ENCODE data around the gene RASAL1. TPM values are rescaled to one million over a fixed set of nuclear protein-coding genes. Genes with fewer than 3 reads are reported as not detected.

The RASAL1 gene
- total RNA-seq, 1 experiment from 2014 or later: 16.0 TPM

- Histone ChIP-seq H4K20me1 (ENCODE audit: insufficient read depth) (no peaks in the 10 kb centered on the region), H3K79me2 (ENCODE audit: insufficient read depth, low read length) (no peaks in the 10 kb centered on the region), H3K4me1 (ENCODE audit: control insufficient read depth in 1 of 2, insufficient read depth in 2 of 2, low read length in 2 of 2) (peaks cover 1 to 4% of the 10 kb centered on the region in 2 experiments; a peak in 3 of 4 replicates), H3K9ac (ENCODE audit: low read length) (no peak overlapping the region), H3K27me3 (ENCODE audit: insufficient read depth, low read length) (no peaks in the 10 kb centered on the region), H3K4me3 (replicated peaks in 1 of 2; ENCODE audit: low read depth in 1 of 2, low read length in 2 of 2) (no peak overlapping the region), H3K4me2 (ENCODE audit: low read length) (no peak overlapping the region), H3K36me3 (ENCODE audit: control insufficient read depth in 1 of 2, insufficient read depth in 2 of 2, low read length in 2 of 2) (no peaks in the 10 kb centered on the region), H2AFZ (ENCODE audit: low read depth, low read length, poor library complexity, severe bottlenecking) (no peak overlapping the region), H3K9me3 (ENCODE audit: control insufficient read depth in 1 of 2, insufficient read depth in 1 of 2, low read depth in 1 of 2, low read length in 2 of 2) (no peaks in the 10 kb centered on the region), H3K27ac (ENCODE audit: low read depth, low read length) (no peak overlapping the region), H3K9me2 (ENCODE audit: insufficient read depth) (no peaks in the 10 kb centered on the region)
- no TSS peak for BruUV-seq (replicated peaks)
- ATAC-seq (peak; percentile 53), DNase-seq (ENCODE audit: low read depth, low spot score) (no peak)
- RAD21 ChIA-PET (ENCODE audit: low non-redundant PET in 1 of 2, low total read pairs in 2 of 2, uncharacterized antibody in 2 of 2, unreplicated experiment in 2 of 2): no interaction called here
- TF ChIP-seq FOSL1 (IDR thresholded peaks at IDR 0.05; ENCODE audit: low read depth) (no peak), SIN3A (IDR thresholded peaks at IDR 0.05; ENCODE audit: low read depth) (no peak), POLR2A (IDR thresholded peaks at IDR 0.05; ENCODE audit: borderline replicate concordance, extremely low read depth, insufficient read depth, insufficient read length) (no peak)
- POLR2A ChIA-PET: interaction anchor here (0.6 kb wide), 1 partner anchor 126 kb away, joined by 3 read pairs; the partner anchor contains the start of gene OAS2
- intact Hi-C loops (cut with micrococcal nuclease): no loop called here
- CTCF ChIA-PET: no interaction called here
These were observed 31.7 kb downstream of the RASAL1 start for GRCh38 chr12:113103756-113104450.

GRCh38 chr12:113102811-113103210 lies 32.8 kb downstream of the RASAL1 start:
- TF ChIP-seq ZBTB33 (IDR thresholded peaks at IDR 0.05; ENCODE audit: extremely low read depth, insufficient replicate concordance, low read length): no peak
- no peak for TF ChIP-seq MAX (IDR thresholded peaks at IDR 0.05)
- no peak for TF ChIP-seq CTCF (IDR thresholded peaks at IDR 0.05 in 2 of 3, conservative IDR thresholded peaks at IDR 0.05 in 1 of 3; ENCODE audit: borderline replicate concordance in 1 of 3, insufficient read depth in 1 of 3, low read depth in 2 of 3, low read length in 2 of 3)
- TF ChIP-seq EZH2 (IDR thresholded peaks at IDR 0.05): no peak
- TF ChIP-seq EGR1 (IDR thresholded peaks at IDR 0.05; ENCODE audit: low read depth): no peak
- TF ChIP-seq POLR2AphosphoS5 (IDR thresholded peaks at IDR 0.05; ENCODE audit: low read depth, low read length): no peak
- TF ChIP-seq SRF (IDR thresholded peaks at IDR 0.05; ENCODE audit: low read depth): no peak
- TF ChIP-seq ATF3 (IDR thresholded peaks at IDR 0.05): no peak
- no peak for TF ChIP-seq TCF7L2 (IDR thresholded peaks at IDR 0.05; ENCODE audit: borderline replicate concordance, extremely low read depth, insufficient read depth, insufficient read length)
- no peak for TF ChIP-seq FOSL1 (IDR thresholded peaks at IDR 0.05; ENCODE audit: low read depth)
- TF ChIP-seq SP1 (IDR thresholded peaks at IDR 0.05; ENCODE audit: low read depth): no peak
- no peak for TF ChIP-seq RAD21 (IDR thresholded peaks at IDR 0.05; ENCODE audit: low read depth)
- no peak for TF ChIP-seq JUND (IDR thresholded peaks at IDR 0.05)
- no peak for TF ChIP-seq YY1 (IDR thresholded peaks at IDR 0.05; ENCODE audit: extremely low read depth, insufficient replicate concordance, low read depth, low read length)
- Histone ChIP-seq H3K27me3 (ENCODE audit: insufficient read depth, low read length) (no peaks in the 10 kb centered on the region), H3K4me1 (ENCODE audit: control insufficient read depth in 1 of 2, insufficient read depth in 2 of 2, low read length in 2 of 2) (peaks cover 6 to 14% of the 10 kb centered on the region in 2 experiments; a peak in 3 of 4 replicates), H3K27ac (ENCODE audit: low read depth, low read length) (no peak overlapping the region), H3K36me3 (ENCODE audit: control insufficient read depth in 1 of 2, insufficient read depth in 2 of 2, low read length in 2 of 2) (no peaks in the 10 kb centered on the region), H3K79me2 (ENCODE audit: insufficient read depth, low read length) (no peaks in the 10 kb centered on the region), H4K20me1 (ENCODE audit: insufficient read depth) (no peaks in the 10 kb centered on the region), H2AFZ (ENCODE audit: low read depth, low read length, poor library complexity, severe bottlenecking) (no peak overlapping the region), H3K4me2 (ENCODE audit: low read length) (no peak overlapping the region), H3K9ac (ENCODE audit: low read length) (no peak overlapping the region), H3K9me3 (ENCODE audit: control insufficient read depth in 1 of 2, insufficient read depth in 1 of 2, low read depth in 1 of 2, low read length in 2 of 2) (no peaks in the 10 kb centered on the region), H3K4me3 (replicated peaks in 1 of 2; ENCODE audit: low read depth in 1 of 2, low read length in 2 of 2) (no peak overlapping the region), H3K9me2 (ENCODE audit: insufficient read depth) (no peaks in the 10 kb centered on the region)
- ChIA-PET POLR2A (no interaction called here), RAD21 (ENCODE audit: low non-redundant PET in 1 of 2, low total read pairs in 2 of 2, uncharacterized antibody in 2 of 2, unreplicated experiment in 2 of 2) (no interaction called here), CTCF (interaction anchor here (2.0 kb wide), 1 partner anchor 110 kb away, joined by 4 read pairs; no protein-coding TSS in a partner anchor)
- BruUV-seq (replicated peaks): no TSS peak
- ATAC-seq (no peak), DNase-seq (ENCODE audit: low read depth, low spot score) (no peak)
- intact Hi-C loops (cut with micrococcal nuclease): no loop called here
